Adipocyte (in vitro differentiated cells): ENCODE measurements around the gene DGKI.
"Not testable (repeated sequence)": the region's sequence is repeated elsewhere in the genome, so short reads cannot be mapped to it uniquely, and the experiment has no call there.

Source experiments
- DNase-seq: peaks from one replicate; pipeline ENCODE4 v3.0.0-alpha.2; 2015; ENCODE audit warnings: low read depth
- H3K27me3 ChIP-seq: replicated peaks from 2 replicates; pipeline ENCODE4 v1.7.0; 2013; ENCODE audit warnings: mild to moderate bottlenecking, low read length, moderate library complexity; ENCODE audit not compliant: control insufficient read depth, insufficient read depth
- H3K36me3 ChIP-seq: 2 replicates; pipeline ENCODE4 v1.7.0; 2013; ENCODE audit warnings: low read length, mild to moderate bottlenecking, moderate library complexity; ENCODE audit not compliant: control insufficient read depth, insufficient read depth, severe bottlenecking
- H3K4me1 ChIP-seq: 2 replicates; pipeline ENCODE4 v1.7.0; 2013; ENCODE audit warnings: mild to moderate bottlenecking, low read length, moderate library complexity; ENCODE audit not compliant: control insufficient read depth, insufficient read depth
- H3K4me3 ChIP-seq: 2 replicates; pipeline ENCODE4 v1.7.0; 2013; ENCODE audit warnings: mild to moderate bottlenecking, low read length, moderate library complexity
- H3K9ac ChIP-seq: 2 replicates; pipeline ENCODE4 v1.7.0; 2013; ENCODE audit warnings: mild to moderate bottlenecking, low read length, moderate library complexity
- H3K9me3 ChIP-seq: 2 replicates; pipeline ENCODE4 v1.7.0; 2013; ENCODE audit warnings: mild to moderate bottlenecking, low read length, moderate library complexity; ENCODE audit not compliant: control insufficient read depth

Gene DGKI

GRCh38 chr7:137453356-137453755, 393.4 kb downstream of the DGKI start:
- H3K4me1 ChIP-seq = peaks cover 13% of the 10 kb centered on the region
- H3K9me3 ChIP-seq = no peaks in the 10 kb centered on the region
- no peaks in the 10 kb centered on the region for H3K27me3 ChIP-seq
- DNase-seq = no peak
- no peak overlapping the region for H3K4me3 ChIP-seq
- H3K36me3 ChIP-seq = no peaks in the 10 kb centered on the region
- H3K9ac ChIP-seq = no peak overlapping the region

GRCh38 chr7:137449016-137449415, 397.8 kb downstream of the DGKI start:
- H3K9me3 ChIP-seq = peaks cover 8% of the 10 kb centered on the region
- no peaks in the 10 kb centered on the region for H3K27me3 ChIP-seq
- DNase-seq = no peak
- H3K4me3 ChIP-seq = no peak overlapping the region
- peaks cover 17% of the 10 kb centered on the region for H3K4me1 ChIP-seq
- H3K36me3 ChIP-seq = no peaks in the 10 kb centered on the region
- H3K9ac ChIP-seq = no peak overlapping the region

- not testable (repeated sequence) for H3K36me3 ChIP-seq, DNase-seq, H3K9ac ChIP-seq, H3K27me3 ChIP-seq, H3K9me3 ChIP-seq, H3K4me3 ChIP-seq
- peaks cover 18% of the 10 kb centered on the region for H3K4me1 ChIP-seq
Measured at GRCh38 chr7:137448572-137448971, 398.2 kb downstream of the DGKI start.

- Histone ChIP-seq H3K36me3 (no peaks in the 10 kb centered on the region), H3K9me3 (peaks cover 8% of the 10 kb centered on the region), H3K4me1 (peaks cover 40% of the 10 kb centered on the region), H3K27me3 (no peaks in the 10 kb centered on the region), H3K4me3 (no peak overlapping the region), H3K9ac (no peak overlapping the region)
- no peak for DNase-seq
Measured at GRCh38 chr7:137446025-137446424, 400.7 kb downstream of the DGKI start.

GRCh38 chr7:137445268-137445667, 401.5 kb downstream of the DGKI start:
- Histone ChIP-seq H3K4me1 (peaks cover 45% of the 10 kb centered on the region), H3K9me3 (peaks cover 8% of the 10 kb centered on the region), H3K4me3 (no peak overlapping the region), H3K36me3 (no peaks in the 10 kb centered on the region), H3K27me3 (no peaks in the 10 kb centered on the region), H3K9ac (no peak overlapping the region)
- no peak for DNase-seq

- Histone ChIP-seq H3K36me3 (no peaks in the 10 kb centered on the region), H3K9me3 (peaks cover 8% of the 10 kb centered on the region), H3K27me3 (no peaks in the 10 kb centered on the region), H3K4me1 (peaks cover 49% of the 10 kb centered on the region), H3K4me3 (no peak overlapping the region), H3K9ac (no peak overlapping the region)
- DNase-seq = peak; percentile 79
Measured at GRCh38 chr7:137443616-137444015, 403.2 kb downstream of the DGKI start.

GRCh38 chr7:137441451-137441850, 405.3 kb downstream of the DGKI start:
- no peak overlapping the region for H3K9ac ChIP-seq
- H3K36me3 ChIP-seq = no peaks in the 10 kb centered on the region

GRCh38 chr7:137439829-137440825, 406.6 kb downstream of the DGKI start:
- Histone ChIP-seq H3K27me3 (no peaks in the 10 kb centered on the region), H3K36me3 (no peaks in the 10 kb centered on the region), H3K9ac (no peak overlapping the region), H3K4me3 (peak overlapping the region; percentile 34), H3K4me1 (peaks cover 38% of the 10 kb centered on the region), H3K9me3 (peaks cover 8% of the 10 kb centered on the region)
- DNase-seq = no peak

More at GRCh38 chr7:137441451-137441850, 405.3 kb downstream of the DGKI start:
- no peak for DNase-seq
- peaks cover 49% of the 10 kb centered on the region for H3K4me1 ChIP-seq
- peaks cover 8% of the 10 kb centered on the region for H3K9me3 ChIP-seq
- H3K27me3 ChIP-seq = no peaks in the 10 kb centered on the region
- no peak overlapping the region for H3K4me3 ChIP-seq

- H3K4me1 ChIP-seq = peaks cover 3% of the 10 kb centered on the region
- H3K9ac ChIP-seq = no peak overlapping the region
- no peaks in the 10 kb centered on the region for H3K36me3 ChIP-seq
- H3K9me3 ChIP-seq = no peaks in the 10 kb centered on the region
- no peaks in the 10 kb centered on the region for H3K27me3 ChIP-seq
- DNase-seq = no peak
- no peak overlapping the region for H3K4me3 ChIP-seq
Measured at GRCh38 chr7:137434946-137435345, 411.8 kb downstream of the DGKI start.

- no peaks in the 10 kb centered on the region for H3K36me3 ChIP-seq
- no peaks in the 10 kb centered on the region for H3K9me3 ChIP-seq
- H3K9ac ChIP-seq = no peak overlapping the region
- H3K4me3 ChIP-seq = no peak overlapping the region
- DNase-seq = no peak
- H3K4me1 ChIP-seq = no peaks in the 10 kb centered on the region
- H3K27me3 ChIP-seq = no peaks in the 10 kb centered on the region
Measured at GRCh38 chr7:137434530-137434929, 412.2 kb downstream of the DGKI start.

GRCh38 chr7:137423321-137423720, 423.5 kb downstream of the DGKI start:
- Histone ChIP-seq H3K4me1 (no peaks in the 10 kb centered on the region), H3K9me3 (no peaks in the 10 kb centered on the region), H3K36me3 (no peaks in the 10 kb centered on the region), H3K4me3 (no peak overlapping the region), H3K27me3 (no peaks in the 10 kb centered on the region), H3K9ac (no peak overlapping the region)
- peak; percentile 51 for DNase-seq
